GM10266 (cell line): ENCODE measurements around the gene CRY2.

Source experiments
- DNase-seq: peaks from one replicate; pipeline ENCODE4 v3.0.0; 2012; ENCODE audit errors: extremely low spot score
- CTCF ChIP-seq: IDR thresholded peaks from 2 replicates; pipeline ENCODE4 v1.5.1; 2012; ENCODE audit warnings: mild to moderate bottlenecking, low read depth; ENCODE audit not compliant: control insufficient read depth, insufficient read depth; ENCODE audit errors: missing control alignments

The CRY2 gene

GRCh38 chr11:45924036-45924915 lies 77.0 kb downstream of the CRY2 start:
- DNase-seq = peak; percentile 23
- no peak for TF ChIP-seq CTCF

GRCh38 chr11:45924927-45925326 lies 77.7 kb downstream of the CRY2 start:
- DNase-seq = peak; percentile 20
- no peak for TF ChIP-seq CTCF

GRCh38 chr11:45925550-45925949 lies 78.3 kb downstream of the CRY2 start:
- no peak for DNase-seq
- no peak for TF ChIP-seq CTCF

GRCh38 chr11:45926001-45926401 lies 78.7 kb downstream of the CRY2 start:
- TF ChIP-seq CTCF = no peak
- DNase-seq = peak; percentile 6

- peak; percentile 10 for DNase-seq
- TF ChIP-seq CTCF = no peak
Observed at GRCh38 chr11:45926536-45927331, 79.5 kb downstream of the CRY2 start.

GRCh38 chr11:45927332-45927683 lies 80.0 kb downstream of the CRY2 start:
- TF ChIP-seq CTCF = no peak
- DNase-seq = peak; percentile 13
